ENCODE data around the gene PAFAH1B2. TPM values are rescaled to one million over a fixed set of nuclear protein-coding genes. Genes with fewer than 3 reads are reported as not detected.

Gene PAFAH1B2
- total and polyA plus RNA-seq, 10 of the 15 experiments (the other 5 are each of a cell fraction or from before 2014, with no cell fraction given), result 17.6 to 64.8 (median 47.6) TPM

- TF ChIP-seq PRDM15 (CRISPR knock-in tag; IDR thresholded peaks at IDR 0.05), result no peak
- peak; percentile 84 for TF ChIP-seq NFYB (IDR thresholded peaks at IDR 0.05; ENCODE audit: insufficient read depth, low read depth, low read length)
- no peak for TF ChIP-seq ZSCAN29 (IDR thresholded peaks at IDR 0.05)
- TF ChIP-seq EP300 (IDR thresholded peaks at IDR 0.05; ENCODE audit: borderline replicate concordance in 1 of 2, control insufficient read depth in 1 of 2, low read depth in 2 of 2, low read length in 2 of 2), result peak in 1 of 2 experiments; percentile 41; a peak in 1 of 4 replicates
- no peak for TF ChIP-seq TCF7 (IDR thresholded peaks at IDR 0.05; ENCODE audit: borderline replicate concordance)
- no peak for TF ChIP-seq HSF1 (IDR thresholded peaks at IDR 0.05; ENCODE audit: low read depth, low read length)
- TF ChIP-seq BCLAF1 (IDR thresholded peaks at IDR 0.05), result no peak
- TF ChIP-seq PML (IDR thresholded peaks at IDR 0.05; ENCODE audit: low read length), result no peak
- peak; percentile 54; the same call in 1 of the 2 replicates for TF ChIP-seq PKNOX1 (IDR thresholded peaks at IDR 0.05)
- TF ChIP-seq NFXL1 (IDR thresholded peaks at IDR 0.05; ENCODE audit: borderline replicate concordance), result peak; percentile 72; the same call in 1 of the 2 replicates
- no peak for TF ChIP-seq MTA2 (IDR thresholded peaks at IDR 0.05; ENCODE audit: low read depth)
- peak; percentile 29; the same call in 1 of the 2 replicates for TF ChIP-seq PAX5 (IDR thresholded peaks at IDR 0.05; ENCODE audit: borderline replicate concordance, low read depth, low read length)
- TF ChIP-seq MXI1 (IDR thresholded peaks at IDR 0.05; ENCODE audit: low read depth, low read length), result 0 out of 2 replicates have a peak, but pooled peaks have one; percentile 37
- no peak for TF ChIP-seq ETV6 (conservative IDR thresholded peaks at IDR 0.05 in 1 of 2, IDR thresholded peaks at IDR 0.05 in 1 of 2; ENCODE audit: borderline replicate concordance in 1 of 2, low read depth in 1 of 2)
Measured at GRCh38 chr11:117178210-117179034, 34.3 kb downstream of the PAFAH1B2 start, which contains the start of gene SIDT2 (continued).
